A549 (cell line): Measurements from ENCODE around the gene NDUFC2.

ENCODE experiments used
- SMC3 ChIP-seq: fragments of >200 bp; sonication (Bioruptor Twin); formaldehyde crosslinking; IDR thresholded peaks from 3 replicates; pipeline ENCODE4 v1.6.1; 2018; ENCODE audit warnings: inconsistent platforms
- TF ChIP-seq, protein P1 (sequence below): fragments of >200 bp; sonication (Bioruptor Twin); formaldehyde crosslinking; IDR thresholded peaks from 3 replicates; pipeline ENCODE4 v1.5.1; 2016

DNA sequence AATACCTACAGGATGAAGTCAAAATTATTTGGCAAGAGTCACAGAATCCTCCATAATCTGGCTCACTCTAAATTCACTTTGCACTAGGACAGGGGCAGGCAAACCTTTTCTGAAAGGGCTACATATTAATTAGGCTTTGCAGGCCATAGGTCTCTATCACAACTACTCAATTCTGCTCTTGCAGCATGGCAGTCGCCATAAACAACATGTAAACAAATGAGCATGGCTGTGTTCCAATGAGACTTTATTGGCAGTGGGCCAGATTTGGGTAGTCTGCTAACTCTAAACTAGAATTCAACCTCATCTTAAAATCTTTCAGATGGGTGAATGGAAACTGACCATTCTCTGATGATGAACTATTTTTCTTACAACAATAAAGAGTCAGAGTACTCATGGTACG, 10.2 kb downstream of the NDUFC2 start:
- TF ChIP-seq, protein P1, sequence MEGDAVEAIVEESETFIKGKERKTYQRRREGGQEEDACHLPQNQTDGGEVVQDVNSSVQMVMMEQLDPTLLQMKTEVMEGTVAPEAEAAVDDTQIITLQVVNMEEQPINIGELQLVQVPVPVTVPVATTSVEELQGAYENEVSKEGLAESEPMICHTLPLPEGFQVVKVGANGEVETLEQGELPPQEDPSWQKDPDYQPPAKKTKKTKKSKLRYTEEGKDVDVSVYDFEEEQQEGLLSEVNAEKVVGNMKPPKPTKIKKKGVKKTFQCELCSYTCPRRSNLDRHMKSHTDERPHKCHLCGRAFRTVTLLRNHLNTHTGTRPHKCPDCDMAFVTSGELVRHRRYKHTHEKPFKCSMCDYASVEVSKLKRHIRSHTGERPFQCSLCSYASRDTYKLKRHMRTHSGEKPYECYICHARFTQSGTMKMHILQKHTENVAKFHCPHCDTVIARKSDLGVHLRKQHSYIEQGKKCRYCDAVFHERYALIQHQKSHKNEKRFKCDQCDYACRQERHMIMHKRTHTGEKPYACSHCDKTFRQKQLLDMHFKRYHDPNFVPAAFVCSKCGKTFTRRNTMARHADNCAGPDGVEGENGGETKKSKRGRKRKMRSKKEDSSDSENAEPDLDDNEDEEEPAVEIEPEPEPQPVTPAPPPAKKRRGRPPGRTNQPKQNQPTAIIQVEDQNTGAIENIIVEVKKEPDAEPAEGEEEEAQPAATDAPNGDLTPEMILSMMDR = no peak
- no peak for TF ChIP-seq SMC3
